NK-92 (cell line): Measurements from ENCODE around the gene TIMP1.

Experiments
- DNase-seq: peaks from one replicate; lab custom pipeline; 2025; ENCODE audit not compliant: unreplicated experiment; lab: John Stamatoyannopoulos, UW

TIMP1 gene

GRCh38 chrX:47573341-47574075 is 8.7 kb upstream of the TIMP1 start:
- DNase-seq: no peak

- DNase-seq: no peak
Measured at GRCh38 chrX:47574076-47574546, 8.1 kb upstream of the TIMP1 start.

- DNase-seq: no peak
Measured at GRCh38 chrX:47574547-47575301, 7.5 kb upstream of the TIMP1 start.

- no peak for DNase-seq
Measured at GRCh38 chrX:47576021-47576898, 6.0 kb upstream of the TIMP1 start.

DNA sequence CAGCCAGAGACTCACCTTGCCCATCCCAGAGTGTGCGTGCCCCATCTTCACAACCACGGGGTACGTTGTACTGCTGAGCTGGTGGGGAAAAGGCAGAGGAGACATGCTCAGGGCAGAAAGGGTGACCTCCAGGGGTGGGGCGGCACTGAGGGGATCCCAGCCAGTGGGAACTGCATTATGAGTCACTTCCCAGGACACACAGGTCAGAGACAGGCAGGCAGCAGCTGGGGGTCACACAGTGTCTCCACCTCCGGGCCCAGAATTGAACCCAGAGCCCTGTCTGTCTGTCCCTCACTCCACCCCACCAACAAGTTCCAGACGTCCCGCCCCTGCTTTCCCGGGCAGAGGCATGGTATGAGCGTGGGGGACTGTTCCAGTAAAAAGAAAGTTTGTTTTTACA is 4.8 kb upstream of the TIMP1 start:
- no peak for DNase-seq

- no peak for DNase-seq
Measured at GRCh38 chrX:47577901-47578300, 4.3 kb upstream of the TIMP1 start.

DNA sequence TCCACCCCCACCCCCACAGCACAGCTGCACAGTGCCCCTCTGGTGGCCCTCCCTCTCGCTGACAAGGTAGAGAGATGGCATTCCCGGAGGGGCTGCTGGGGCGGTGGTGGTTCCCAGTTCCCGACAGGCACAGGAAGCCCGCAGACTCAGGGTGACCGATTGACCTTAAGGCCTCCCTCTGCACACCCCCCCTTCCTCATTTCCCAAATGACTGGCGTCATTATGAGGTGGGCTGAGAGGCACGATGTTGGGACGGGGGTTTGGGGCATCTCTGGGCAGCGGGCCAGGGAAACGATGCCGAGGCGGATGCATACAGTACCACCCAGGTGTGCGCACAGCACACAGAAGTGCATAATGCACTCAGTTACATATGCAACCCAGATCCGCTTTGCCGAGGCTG is 3.5 kb upstream of the TIMP1 start:
- DNase-seq: no peak

- DNase-seq: no peak
Measured at GRCh38 chrX:47579537-47579936, 2.7 kb upstream of the TIMP1 start.

DNA sequence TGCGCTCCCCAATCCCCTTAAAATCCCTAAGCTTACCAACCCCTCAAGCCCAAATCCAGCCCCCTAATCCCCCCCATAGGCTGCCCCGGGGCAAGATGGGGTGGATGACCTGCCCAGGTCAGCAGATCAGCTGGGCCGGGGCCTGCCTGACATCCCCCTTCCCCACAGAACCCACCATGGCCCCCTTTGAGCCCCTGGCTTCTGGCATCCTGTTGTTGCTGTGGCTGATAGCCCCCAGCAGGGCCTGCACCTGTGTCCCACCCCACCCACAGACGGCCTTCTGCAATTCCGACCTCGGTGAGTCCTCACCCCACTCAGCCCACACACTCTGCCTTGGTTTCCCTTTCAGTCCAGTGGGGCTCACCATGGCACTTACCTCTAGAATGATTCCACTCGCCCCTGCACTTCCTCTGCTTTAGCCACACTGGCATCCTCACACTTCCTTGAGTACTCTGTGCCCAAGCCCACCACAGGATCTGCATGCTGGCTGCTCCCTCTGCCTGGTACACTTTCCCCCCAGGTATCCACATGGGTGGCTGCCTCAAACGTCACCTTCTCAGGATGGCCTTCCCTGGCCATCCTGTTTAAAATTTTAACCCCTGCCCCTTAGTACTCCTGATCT is 1.1 kb downstream of the TIMP1 start:
- no peak for DNase-seq

DNA sequence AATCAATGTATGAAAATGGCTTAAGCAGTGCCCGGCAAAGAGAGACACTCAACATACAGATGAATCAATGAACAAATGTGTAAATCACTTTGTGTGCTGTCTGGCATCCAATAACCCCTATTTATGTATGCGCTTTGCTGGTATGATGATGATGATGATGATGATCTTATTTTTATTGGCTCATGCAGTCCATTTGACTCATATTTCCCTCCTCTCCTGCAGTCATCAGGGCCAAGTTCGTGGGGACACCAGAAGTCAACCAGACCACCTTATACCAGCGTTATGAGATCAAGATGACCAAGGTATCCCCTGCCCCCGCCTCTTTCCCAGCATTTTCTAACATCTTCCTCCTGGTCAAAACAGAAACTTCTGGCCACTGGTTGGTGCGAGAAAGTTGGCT is 2.5 kb downstream of the TIMP1 start:
- no peak for DNase-seq

GRCh38 chrX:47585273-47585672 is 3.0 kb downstream of the TIMP1 start:
- DNase-seq: no peak

GRCh38 chrX:47586043-47586787 is 4.0 kb downstream of the TIMP1 start:
- DNase-seq: no peak

- no peak for DNase-seq
Measured at GRCh38 chrX:47587091-47587891, 5.1 kb downstream of the TIMP1 start.

DNA sequence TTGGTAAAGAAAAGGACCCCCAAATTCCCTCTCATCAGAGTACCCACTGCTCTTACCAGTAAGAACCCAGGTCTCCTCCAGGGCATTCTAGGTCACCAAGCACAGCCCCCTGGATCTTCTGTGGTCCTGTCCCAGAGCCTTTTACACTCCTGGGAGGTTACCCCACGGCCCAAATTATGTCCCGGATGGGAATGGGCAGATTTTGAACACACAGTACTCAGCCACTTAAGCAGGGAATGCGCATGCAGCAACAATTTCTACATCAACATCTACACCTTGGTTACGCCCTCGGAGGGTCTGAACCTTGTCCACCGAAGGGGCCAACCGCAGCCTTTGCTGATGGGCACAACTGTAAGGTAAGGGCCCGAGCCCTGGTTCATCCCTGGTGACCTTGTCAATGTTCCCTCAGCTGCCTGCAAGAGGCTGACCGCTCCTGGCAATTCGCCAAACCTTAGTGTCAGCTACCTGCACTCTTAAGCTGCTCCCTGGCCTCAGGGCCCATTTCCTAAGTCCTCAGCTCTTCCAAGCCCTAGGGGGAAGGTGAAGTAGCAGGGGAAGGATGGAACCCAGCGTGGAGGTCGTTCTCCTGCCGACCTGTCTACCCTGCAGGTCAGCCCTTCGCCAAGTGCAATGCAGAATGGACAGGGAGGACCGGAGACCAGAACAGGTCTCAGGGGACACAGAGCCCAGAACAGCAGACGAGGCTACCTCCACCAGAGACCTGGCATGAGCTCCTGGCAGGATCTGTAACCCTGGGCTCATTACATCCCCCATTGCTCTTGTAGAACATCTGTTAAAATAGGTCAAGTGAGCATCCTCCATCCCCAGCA is 5.9 kb downstream of the TIMP1 start:
- DNase-seq: no peak

DNA sequence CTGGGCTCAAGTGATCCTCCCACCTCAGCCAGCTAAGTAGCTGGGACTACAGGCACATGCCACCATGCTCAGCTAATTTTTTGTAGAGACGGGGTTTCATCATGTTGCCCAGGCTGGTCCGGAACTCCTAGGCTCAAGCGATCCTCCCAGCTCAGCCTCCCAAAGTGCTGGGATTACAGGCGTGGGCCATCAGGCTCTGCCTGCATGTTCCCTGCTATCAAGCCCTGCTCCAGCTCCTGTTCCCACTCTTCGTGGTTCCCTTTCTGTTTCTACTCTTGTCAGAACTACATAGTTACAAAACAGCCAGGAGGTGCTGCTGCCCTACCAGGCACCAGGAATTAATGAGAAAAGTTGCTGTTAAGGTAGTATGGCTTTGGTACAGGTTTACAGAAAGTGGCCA is 8.7 kb downstream of the TIMP1 start:
- DNase-seq: no peak

DNA sequence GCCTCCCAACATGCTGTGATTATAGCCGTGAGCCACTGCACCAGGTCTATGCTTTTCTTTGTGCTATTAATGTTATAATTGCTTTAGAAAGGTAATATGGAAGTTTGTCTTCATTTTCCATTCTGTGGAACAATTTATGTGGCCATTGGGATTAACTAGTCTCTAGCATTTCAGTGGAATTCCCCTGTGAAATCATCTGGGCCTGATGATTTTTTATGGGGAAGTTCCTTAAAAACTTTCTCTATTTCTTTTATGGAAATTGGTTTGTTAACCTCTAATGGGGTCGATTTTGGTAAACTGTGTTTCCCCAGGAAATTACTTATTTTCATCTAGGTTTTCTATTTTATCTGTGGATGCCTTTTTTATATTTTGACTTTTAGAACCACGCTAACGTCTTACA is 11.3 kb downstream of the TIMP1 start:
- no peak for DNase-seq

GRCh38 chrX:47595716-47596251 is 13.5 kb downstream of the TIMP1 start:
- DNase-seq: no peak

DNA sequence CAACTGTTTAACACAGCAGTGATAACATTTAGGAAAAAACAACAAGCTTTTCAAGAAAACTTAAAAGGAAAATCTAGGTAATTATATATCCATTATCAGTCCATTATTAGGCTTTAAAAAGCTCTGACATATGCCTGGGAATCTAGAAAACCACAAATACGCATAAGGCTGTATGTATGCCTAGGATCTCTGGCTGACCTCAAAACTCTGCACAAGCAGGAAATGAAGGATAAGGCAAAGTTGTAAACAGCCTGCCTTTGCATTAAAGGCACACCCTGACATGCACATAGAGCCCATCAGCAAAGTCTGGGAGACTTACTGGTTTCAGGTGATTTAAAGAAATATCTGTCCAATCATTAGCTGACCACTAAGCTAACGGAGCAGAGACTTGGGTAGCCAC is 14.0 kb downstream of the TIMP1 start:
- DNase-seq: no peak
